B cell (primary cell): ENCODE results near the gene SNCAIP. TPM values are rescaled to one million over a fixed set of nuclear protein-coding genes. Genes with fewer than 3 reads are reported as not detected.

ENCODE experiments used
- ATAC-seq: fragments of 200-7000 bp; cut with Tn5 transposase; one replicate; pipeline ENCODE4 v1.10.0; 2021; ENCODE audit warnings: low read depth, mild to moderate bottlenecking, moderate number of reproducible peaks, moderate library complexity
- CTCF ChIA-PET: fragments of 350-600 bp; sonication (Branson Sonifier 250); formaldehyde crosslinking; loops from one replicate; lab custom pipeline; 2021; ENCODE audit warnings: antibody characterized with exemption, inconsistent platforms; lab: Charles Lee
- POLR2A ChIA-PET: fragments of 350-600 bp; sonication (Branson Sonifier 250); formaldehyde crosslinking; loops from one replicate; lab custom pipeline; 2021; ENCODE audit warnings: antibody characterized with exemption; lab: Charles Lee
- DNase-seq: peaks from one replicate; pipeline ENCODE4 v3.0.0; 2013
- H2AFZ ChIP-seq: 2 replicates; pipeline ENCODE4 v1.6.1; 2012; ENCODE audit warnings: mild to moderate bottlenecking, low read depth, low read length; ENCODE audit not compliant: insufficient read depth, poor library complexity, severe bottlenecking
- H3K27ac ChIP-seq, 2 donors: 1 replicate in 1 of 2; 2 replicates in 1 of 2; pipeline ENCODE4 v1.5.1; 2012 to 2013; ENCODE audit warnings: low read length in 2 of 2, mild to moderate bottlenecking in 2 of 2, moderate library complexity in 1 of 2
- H3K27me3 ChIP-seq, 4 experiments: fragments of 200-600 bp in 1 of 4; sonication (generic) in 1 of 4; replicated peaks in 1 of 4; 1 replicate in 2 of 4; 2 replicates in 2 of 4; pipeline versions ENCODE4 v1.6.1 to v1.7.0; 2013 to 2016; ENCODE audit warnings: low read length in 3 of 4, mild to moderate bottlenecking in 2 of 4, mixed read lengths in 1 of 4, moderate library complexity in 1 of 4; ENCODE audit not compliant: insufficient read depth in 4 of 4, control insufficient read depth in 3 of 4; ENCODE audit errors: control extremely low read depth in 1 of 4
- H3K36me3 ChIP-seq, 2 experiments: replicated peaks in 1 of 2; 1 replicate in 1 of 2; 2 replicates in 1 of 2; pipeline versions ENCODE4 v1.6.1 to v1.7.1; 2013; ENCODE audit warnings: low read length in 1 of 2; ENCODE audit not compliant: insufficient read depth in 2 of 2, control insufficient read depth in 1 of 2; ENCODE audit errors: control extremely low read depth in 1 of 2, extremely low read depth in 1 of 2
- H3K4me1 ChIP-seq, 2 donors: fragments of 200-600 bp in 1 of 2; sonication (generic) in 1 of 2; 1 replicate in 1 of 2; 2 replicates in 1 of 2; pipeline versions ENCODE4 v1.5.1 to v1.6.1; 2013 to 2017; ENCODE audit warnings: low read length in 2 of 2; ENCODE audit not compliant: control insufficient read depth in 2 of 2, insufficient read depth in 2 of 2
- H3K4me2 ChIP-seq: replicated peaks from 2 replicates; pipeline ENCODE3; 2012; ENCODE audit warnings: mild to moderate bottlenecking, low read depth, low read length; ENCODE audit not compliant: poor library complexity, severe bottlenecking
- H3K4me3 ChIP-seq, 5 experiments: fragments of 200-600 bp in 1 of 5; sonication (generic) in 1 of 5; 1 replicate in 3 of 5; 2 replicates in 2 of 5; pipeline versions ENCODE4 v1.5.1 to v1.7.0; 2011 to 2016; ENCODE audit warnings: low read length in 4 of 5, mild to moderate bottlenecking in 4 of 5, low read depth in 2 of 5, control low read depth in 1 of 5, moderate library complexity in 1 of 5; ENCODE audit not compliant: insufficient read depth in 1 of 5; ENCODE audit errors: control extremely low read depth in 1 of 5, extremely low read depth in 1 of 5
- H3K79me2 ChIP-seq: fragments of 200-600 bp; sonication (generic); one replicate; pipeline ENCODE4 v1.6.0; 2016; ENCODE audit warnings: low read length; ENCODE audit not compliant: control insufficient read depth, insufficient read depth
- H3K9ac ChIP-seq: fragments of 200-600 bp; sonication (generic); 2 replicates; pipeline ENCODE4 v1.6.1; 2017; ENCODE audit warnings: mild to moderate bottlenecking, low read length, moderate library complexity
- H3K9me3 ChIP-seq, 3 donors: one replicate each; pipeline versions ENCODE4 v1.6.1 to v1.7.1; 2013; ENCODE audit warnings: low read length in 2 of 3; ENCODE audit not compliant: control insufficient read depth in 2 of 3, insufficient read depth in 1 of 3; ENCODE audit errors: control extremely low read depth in 1 of 3
- H4K20me1 ChIP-seq: 2 replicates; pipeline ENCODE4 v1.6.0; 2012; ENCODE audit warnings: mild to moderate bottlenecking, low read length; ENCODE audit not compliant: insufficient read depth, control insufficient read depth, poor library complexity, severe bottlenecking
- H3K27ac Mint-ChIP-seq: one replicate; pipeline ENCODE4 v1.8.0; 2021; ENCODE audit warnings: mixed read lengths
- H3K27me3 Mint-ChIP-seq: one replicate; pipeline ENCODE4 v1.8.0; 2021; ENCODE audit warnings: mixed read lengths
- H3K4me1 Mint-ChIP-seq: one replicate; pipeline ENCODE4 v1.8.0; 2021; ENCODE audit warnings: mixed read lengths
- H3K4me3 Mint-ChIP-seq: one replicate; pipeline ENCODE4 v1.8.0; 2021; ENCODE audit warnings: mixed read lengths
- H3K9me3 Mint-ChIP-seq: one replicate; pipeline ENCODE4 v1.8.0; 2022; ENCODE audit warnings: mixed read lengths; ENCODE audit not compliant: insufficient read depth
- CTCF ChIP-seq: fragments of 200-600 bp; IDR thresholded peaks from one replicate; pipeline ENCODE4 v1.8.0; 2022; ENCODE audit warnings: antibody characterized with exemption, mild to moderate bottlenecking
- EZH2 ChIP-seq: IDR thresholded peaks from 2 replicates; pipeline ENCODE4 v1.6.1; 2012; ENCODE audit warnings: borderline replicate concordance, low read depth, mild to moderate bottlenecking, moderate library complexity, low read length; ENCODE audit not compliant: insufficient read depth, poor library complexity, severe bottlenecking
- WGBS: methylation state at CpG from one replicate; pipeline ENCODE4 v1.1.5; 2013; ENCODE audit warnings: missing lambda C conversion rate; ENCODE audit not compliant: insufficient coverage; 5-methylcytosine and 5-hydroxymethylcytosine counted together
- intact Hi-C: fragments of 100-400 bp; cut with micrococcal nuclease; formaldehyde crosslinking; loops from one replicate; pipeline ENCODE4 v1.10.0; 2022
- polyA plus RNA-seq: library from polyadenylated mRNA; depleted of rRNA; stranded (reverse); fragments of >200 nt; gene quantifications from 2 replicates; pipeline ENCODE4 v1.2.3, GENCODE V29; 2012
- total RNA-seq, 2 donors: library from RNA; stranded (reverse); fragments of 120-200 nt in 1 of 2; gene quantifications; 1 replicate in 1 of 2; 2 replicates in 1 of 2; pipeline versions ENCODE4 v1.2.3 to v1.2.4, GENCODE V29; 2013 to 2022

Gene SNCAIP
- total and polyA plus RNA-seq, 2 donors (not counting 1 experiment from before 2014, with no cell fraction given) = not detected

DNA sequence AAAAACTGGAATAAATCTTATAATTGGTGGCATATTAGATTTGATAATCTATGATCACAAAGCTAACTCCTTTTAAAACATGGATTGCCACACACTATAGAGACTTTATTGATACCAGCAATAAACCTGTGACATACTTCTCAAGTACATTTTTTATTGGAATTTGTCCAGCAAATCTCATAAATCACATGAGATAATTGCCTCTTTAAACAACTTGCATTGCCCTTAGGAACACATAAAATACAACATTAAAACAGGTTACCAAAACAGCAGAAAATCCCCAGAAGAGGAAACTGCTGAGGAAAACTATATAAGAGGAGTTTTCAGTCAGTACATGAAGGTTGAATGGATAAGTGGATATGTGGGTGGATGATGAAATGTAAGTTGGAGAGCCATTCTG, 124.6 kb downstream of the SNCAIP start:
- Mint-ChIP-seq H3K9me3 (no peaks in the 10 kb centered on the region), H3K27ac (no peak overlapping the region), H3K27me3 (peaks cover 27% of the 10 kb centered on the region), H3K4me1 (no peaks in the 10 kb centered on the region), H3K4me3 (no peak overlapping the region)
- Histone ChIP-seq H3K4me2 (no peak overlapping the region), H3K4me1 (no peaks in the 10 kb centered on the region), H3K36me3 (no peaks in the 10 kb centered on the region), H4K20me1 (no peaks in the 10 kb centered on the region), H3K9me3 (no peaks in the 10 kb centered on the region), H3K9ac (no peak overlapping the region), H3K79me2 (no peaks in the 10 kb centered on the region), H3K27ac (no peak overlapping the region), H3K27me3 (peaks cover 0 to 6% (median 5%) of the 10 kb centered on the region in 4 experiments), H2AFZ (no peak overlapping the region), H3K4me3 (no peak overlapping the region)
- CTCF ChIA-PET = no interaction called here
- no peak for TF ChIP-seq EZH2
- POLR2A ChIA-PET = no interaction called here
- intact Hi-C loops = no loop called here
- DNase-seq (no peak), ATAC-seq (no peak)

DNA sequence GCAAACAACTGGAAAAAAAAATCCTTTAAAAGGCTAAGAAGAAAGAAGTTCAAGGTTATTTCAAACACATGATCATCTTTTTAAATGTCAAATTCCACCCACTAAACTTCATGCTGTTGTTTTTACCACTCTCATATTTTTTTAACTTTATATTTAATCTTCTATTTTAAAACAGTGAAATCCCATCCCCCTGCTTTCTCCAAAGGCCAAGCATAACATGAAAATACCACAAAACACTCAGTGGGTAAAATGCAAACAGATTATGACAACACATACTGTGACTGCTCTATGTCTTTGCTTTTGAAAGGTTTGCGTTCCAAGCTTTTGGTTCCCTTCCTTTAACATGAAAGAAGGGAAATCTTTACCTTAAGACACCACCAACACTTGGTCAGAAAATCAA, 127.6 kb downstream of the SNCAIP start:
- ChIA-PET CTCF (no interaction called here), POLR2A (no interaction called here)
- Mint-ChIP-seq H3K4me1 (no peaks in the 10 kb centered on the region), H3K27ac (no peak overlapping the region), H3K27me3 (peaks cover 31% of the 10 kb centered on the region), H3K4me3 (no peak overlapping the region), H3K9me3 (no peaks in the 10 kb centered on the region)
- Histone ChIP-seq H3K27ac (no peak overlapping the region), H3K4me3 (no peak overlapping the region), H3K79me2 (no peaks in the 10 kb centered on the region), H3K4me2 (no peak overlapping the region), H3K9ac (no peak overlapping the region), H3K27me3 (peaks cover 0 to 12% (median 6%) of the 10 kb centered on the region in 4 experiments), H3K4me1 (no peaks in the 10 kb centered on the region), H3K36me3 (no peaks in the 10 kb centered on the region), H4K20me1 (no peaks in the 10 kb centered on the region), H2AFZ (no peak overlapping the region), H3K9me3 (no peaks in the 10 kb centered on the region)
- TF ChIP-seq EZH2 = no peak
- no peak for TF ChIP-seq CTCF
- no peak for ATAC-seq
- intact Hi-C loops = no loop called here
- DNase-seq = no peak
- WGBS = 100% methylated on average over 1 of the region's 1 CpG
